Skeletal muscle tissue (tissue), 4 donors: ENCODE measurements around the gene SH2D6. TPM values are rescaled to one million over a fixed set of nuclear protein-coding genes. Genes with fewer than 3 reads are reported as not detected.

Source experiments
- H3K27ac ChIP-seq: one replicate; pipeline ENCODE4 v1.7.0; 2013; ENCODE audit warnings: mild to moderate bottlenecking, low read depth, low read length, inconsistent platforms
- H3K27me3 ChIP-seq, 3 donors: one replicate each; pipeline ENCODE4 v1.7.0; 2013; ENCODE audit warnings: low read length in 3 of 3; ENCODE audit not compliant: control insufficient read depth in 3 of 3, insufficient read depth in 3 of 3
- H3K36me3 ChIP-seq, 3 donors: one replicate each; pipeline ENCODE4 v1.7.0; 2013; ENCODE audit warnings: low read length in 3 of 3; ENCODE audit not compliant: control insufficient read depth in 3 of 3, insufficient read depth in 3 of 3
- H3K4me1 ChIP-seq, 3 donors: one replicate each; pipeline ENCODE4 v1.7.0; 2013; ENCODE audit warnings: low read length in 3 of 3, mild to moderate bottlenecking in 3 of 3; ENCODE audit not compliant: control insufficient read depth in 3 of 3, insufficient read depth in 3 of 3
- H3K4me3 ChIP-seq, 3 donors: one replicate each; pipeline ENCODE4 v1.7.0; 2013; ENCODE audit warnings: low read length in 3 of 3
- H3K9ac ChIP-seq, 3 donors: one replicate each; pipeline ENCODE4 v1.7.0; 2013; ENCODE audit warnings: low read length in 3 of 3, mild to moderate bottlenecking in 3 of 3, moderate library complexity in 2 of 3, low read depth in 1 of 3
- H3K9me3 ChIP-seq, 3 donors: one replicate each; pipeline ENCODE4 v1.7.0; 2013; ENCODE audit warnings: low read length in 3 of 3; ENCODE audit not compliant: control insufficient read depth in 3 of 3
- total RNA-seq: library from RNA; depleted of rRNA; stranded (reverse); fragments of >200 nt; gene quantifications from one replicate; pipeline ENCODE4 v1.2.3, GENCODE V29; 2014
- donor health status: Osteomylitis.

SH2D6 gene
- total RNA-seq, 1 donor from 2014 or later = not detected

GRCh38 chr2:85385746-85386145 is 32.8 kb upstream of the SH2D6 start:
- Histone ChIP-seq H3K4me1 (no peaks in the 10 kb centered on the region), H3K27me3 (no peaks in the 10 kb centered on the region), H3K9ac (no peak overlapping the region), H3K36me3 (peaks cover 40 to 64% (median 55%) of the 10 kb centered on the region in 3 donors), H3K27ac (no peak overlapping the region), H3K4me3 (no peak overlapping the region), H3K9me3 (no peaks in the 10 kb centered on the region)

- Histone ChIP-seq H3K36me3 (peaks cover 43 to 74% (median 60%) of the 10 kb centered on the region in 3 donors), H3K9ac (no peak overlapping the region), H3K4me3 (no peak overlapping the region)
These were observed 30.8 kb upstream of the SH2D6 start for GRCh38 chr2:85387754-85388153.

GRCh38 chr2:85388878-85389538 is 29.5 kb upstream of the SH2D6 start:
- Histone ChIP-seq H3K36me3 (peaks cover 41 to 67% (median 56%) of the 10 kb centered on the region in 3 donors), H3K27me3 (no peaks in the 10 kb centered on the region), H3K9me3 (no peaks in the 10 kb centered on the region), H3K4me3 (no peak overlapping the region), H3K27ac (no peak overlapping the region), H3K9ac (no peak overlapping the region), H3K4me1 (peaks cover 3 to 4% (median 3%) of the 10 kb centered on the region in 3 donors)

More at GRCh38 chr2:85387754-85388153, 30.8 kb upstream of the SH2D6 start:
- no peaks in the 10 kb centered on the region for H3K27me3 ChIP-seq
- H3K27ac ChIP-seq = no peak overlapping the region
- H3K4me1 ChIP-seq = no peaks in the 10 kb centered on the region
- no peaks in the 10 kb centered on the region for H3K9me3 ChIP-seq

GRCh38 chr2:85390941-85391669 is 27.4 kb upstream of the SH2D6 start:
- Histone ChIP-seq H3K27me3 (no peaks in the 10 kb centered on the region), H3K36me3 (peaks cover 30 to 48% (median 46%) of the 10 kb centered on the region in 3 donors), H3K9ac (no peak overlapping the region), H3K9me3 (no peaks in the 10 kb centered on the region), H3K27ac (no peak overlapping the region), H3K4me1 (peaks cover 10 to 15% (median 13%) of the 10 kb centered on the region in 3 donors), H3K4me3 (no peak overlapping the region)

- Histone ChIP-seq H3K27ac (no peak overlapping the region), H3K4me1 (peaks cover 10 to 15% (median 13%) of the 10 kb centered on the region in 3 donors), H3K4me3 (no peak overlapping the region), H3K36me3 (peaks cover 20 to 29% (median 26%) of the 10 kb centered on the region in 3 donors), H3K27me3 (no peaks in the 10 kb centered on the region), H3K9ac (peak overlapping the region in 1 of 3 donors; percentile 1), H3K9me3 (no peaks in the 10 kb centered on the region)
These were observed 24.7 kb upstream of the SH2D6 start for GRCh38 chr2:85393836-85394235.

- H3K27ac ChIP-seq = no peak overlapping the region
- no peaks in the 10 kb centered on the region for H3K9me3 ChIP-seq
- H3K9ac ChIP-seq = peak overlapping the region in 1 of 3 donors; percentile 1
- peaks cover 16 to 25% (median 21%) of the 10 kb centered on the region in 3 donors for H3K36me3 ChIP-seq
- peaks cover 10 to 15% (median 13%) of the 10 kb centered on the region in 3 donors for H3K4me1 ChIP-seq
- H3K27me3 ChIP-seq = no peaks in the 10 kb centered on the region
- no peak overlapping the region for H3K4me3 ChIP-seq
These were observed 24.2 kb upstream of the SH2D6 start for GRCh38 chr2:85394261-85394681.

GRCh38 chr2:85394976-85395375 is 23.5 kb upstream of the SH2D6 start:
- Histone ChIP-seq H3K4me1 (peaks cover 10 to 15% (median 13%) of the 10 kb centered on the region in 3 donors), H3K27ac (no peak overlapping the region), H3K4me3 (no peak overlapping the region), H3K36me3 (peaks cover 10 to 18% (median 14%) of the 10 kb centered on the region in 3 donors), H3K27me3 (no peaks in the 10 kb centered on the region), H3K9me3 (no peaks in the 10 kb centered on the region), H3K9ac (no peak overlapping the region)

- H3K9me3 ChIP-seq = no peaks in the 10 kb centered on the region
- H3K27me3 ChIP-seq = no peaks in the 10 kb centered on the region
- peaks cover 10 to 15% (median 13%) of the 10 kb centered on the region in 3 donors for H3K4me1 ChIP-seq
- no peak overlapping the region for H3K9ac ChIP-seq
- no peak overlapping the region for H3K27ac ChIP-seq
- peaks cover 1 to 8% (median 4%) of the 10 kb centered on the region in 3 donors for H3K36me3 ChIP-seq
- no peak overlapping the region for H3K4me3 ChIP-seq
These were observed 22.5 kb upstream of the SH2D6 start for GRCh38 chr2:85395912-85396475.

GRCh38 chr2:85396531-85397470 is 21.7 kb upstream of the SH2D6 start:
- no peaks in the 10 kb centered on the region for H3K9me3 ChIP-seq
- no peaks in the 10 kb centered on the region for H3K27me3 ChIP-seq
- H3K36me3 ChIP-seq = peaks cover 0 to 3% (median 1%) of the 10 kb centered on the region in 3 donors
- peaks cover 10 to 15% (median 13%) of the 10 kb centered on the region in 3 donors for H3K4me1 ChIP-seq
- peak overlapping the region in 1 of 3 donors; percentile 33 for H3K9ac ChIP-seq
- H3K4me3 ChIP-seq = no peak overlapping the region
- H3K27ac ChIP-seq = no peak overlapping the region
